Stimulated activated CD8-positive, alpha-beta memory T cell treated with anti-CD3 and anti-CD28 coated beads, Interleukin-15, amount 100 ng/mL, for 24 hours (primary cell): ENCODE results near the gene ZFP90.
"Not testable (repeated sequence)": the region's sequence is repeated elsewhere in the genome, so short reads cannot be mapped to it uniquely, and the experiment has no call there.

Source experiments
- DNase-seq: peaks from one replicate; pipeline ENCODE4 v3.0.0-alpha.2; 2020; ENCODE audit warnings: low read depth

The ZFP90 gene

GRCh38 chr16:68538880-68539701 is at the start of gene ZFP90:
TSS of gene ZFP90 (plus strand) at chr16:68539291. CDS start at chr16:68539793, 502 bp downstream.
- DNase-seq = peak; percentile 74

- DNase-seq = no peak
Measured at GRCh38 chr16:68490358-68490757, 48.7 kb upstream of the ZFP90 start.

DNA sequence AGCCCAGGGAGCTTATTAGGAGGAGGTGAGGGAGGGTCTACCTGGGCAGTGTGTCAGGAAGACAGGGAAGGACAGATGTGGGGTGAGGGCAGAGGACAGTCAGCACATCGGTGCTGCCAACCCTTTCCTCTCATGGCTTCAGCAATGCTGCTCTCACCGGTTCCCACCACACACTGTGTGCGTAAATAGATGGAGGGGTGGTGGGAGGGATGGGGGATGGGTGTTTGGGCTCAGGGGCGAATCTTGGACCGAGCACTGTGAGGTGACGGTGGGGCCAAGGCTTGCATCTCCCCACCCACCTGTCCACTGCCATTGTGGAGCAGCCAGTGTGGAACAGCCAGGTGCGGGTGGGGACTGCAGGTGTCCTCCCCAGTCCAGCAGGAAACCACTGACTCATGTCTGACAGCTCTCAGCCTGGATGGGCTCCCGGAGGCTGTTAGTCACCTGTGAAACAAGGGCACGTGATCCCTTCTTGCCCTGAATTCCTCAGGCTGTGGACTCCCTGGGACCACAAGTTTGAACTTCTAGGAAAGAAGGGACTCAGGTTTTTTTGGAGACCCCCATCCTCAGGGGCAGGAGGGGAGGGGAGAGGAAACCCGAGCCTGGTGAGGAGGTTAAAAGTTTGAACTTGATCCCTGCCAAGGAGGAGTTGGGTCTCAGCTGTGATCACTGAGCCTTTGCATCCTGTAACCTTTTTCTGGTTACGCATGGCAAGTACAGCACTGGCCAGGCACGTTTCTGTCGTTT is 48.1 kb upstream of the ZFP90 start:
- no peak for DNase-seq

- no peak for DNase-seq
Measured at GRCh38 chr16:68491576-68491950, 47.5 kb upstream of the ZFP90 start.

GRCh38 chr16:68492151-68492542 is 46.9 kb upstream of the ZFP90 start:
- no peak for DNase-seq

DNA sequence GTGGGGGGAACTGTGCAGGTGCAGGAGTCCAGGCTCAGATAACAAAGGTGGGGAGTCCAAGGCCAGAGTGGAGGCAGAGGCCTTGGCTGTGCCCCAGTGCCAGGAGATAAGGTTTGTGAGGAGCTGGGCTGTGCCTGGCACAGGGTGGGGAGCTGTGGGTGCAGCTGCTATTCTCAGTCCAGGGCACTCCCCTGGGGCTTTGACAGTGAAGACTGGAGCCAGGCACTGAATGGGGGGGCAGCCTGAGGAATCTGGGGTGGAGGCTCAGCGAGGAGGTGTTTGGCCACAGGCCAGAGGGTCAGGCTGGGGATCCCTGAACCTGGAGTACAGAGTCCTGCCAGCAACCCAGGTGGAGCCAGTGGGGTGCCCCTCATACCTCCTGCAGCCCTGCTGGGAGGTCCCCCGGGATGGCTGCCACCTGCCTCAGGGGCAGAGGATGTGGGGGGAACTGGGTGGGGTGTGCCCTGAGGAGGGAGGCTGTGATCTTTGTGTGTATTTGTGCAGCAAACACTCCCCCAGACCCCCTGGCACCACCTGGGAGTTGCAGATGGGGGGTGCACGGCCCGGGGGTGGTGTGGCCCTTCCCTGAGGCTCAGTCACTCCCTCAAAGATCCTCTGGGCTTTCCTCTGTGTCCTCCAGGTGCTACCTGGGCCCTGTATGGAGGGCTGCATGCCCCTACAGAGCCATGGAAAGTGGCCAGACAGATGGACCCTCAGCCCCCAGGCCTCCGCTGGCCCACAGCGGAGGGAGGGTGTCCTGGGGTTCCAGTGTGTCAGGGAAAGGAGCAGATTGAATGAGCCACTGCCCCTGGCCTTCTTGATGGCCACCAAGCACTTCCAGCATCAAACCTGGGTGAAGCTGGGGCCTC is 46.3 kb upstream of the ZFP90 start:
- no peak for DNase-seq

DNA sequence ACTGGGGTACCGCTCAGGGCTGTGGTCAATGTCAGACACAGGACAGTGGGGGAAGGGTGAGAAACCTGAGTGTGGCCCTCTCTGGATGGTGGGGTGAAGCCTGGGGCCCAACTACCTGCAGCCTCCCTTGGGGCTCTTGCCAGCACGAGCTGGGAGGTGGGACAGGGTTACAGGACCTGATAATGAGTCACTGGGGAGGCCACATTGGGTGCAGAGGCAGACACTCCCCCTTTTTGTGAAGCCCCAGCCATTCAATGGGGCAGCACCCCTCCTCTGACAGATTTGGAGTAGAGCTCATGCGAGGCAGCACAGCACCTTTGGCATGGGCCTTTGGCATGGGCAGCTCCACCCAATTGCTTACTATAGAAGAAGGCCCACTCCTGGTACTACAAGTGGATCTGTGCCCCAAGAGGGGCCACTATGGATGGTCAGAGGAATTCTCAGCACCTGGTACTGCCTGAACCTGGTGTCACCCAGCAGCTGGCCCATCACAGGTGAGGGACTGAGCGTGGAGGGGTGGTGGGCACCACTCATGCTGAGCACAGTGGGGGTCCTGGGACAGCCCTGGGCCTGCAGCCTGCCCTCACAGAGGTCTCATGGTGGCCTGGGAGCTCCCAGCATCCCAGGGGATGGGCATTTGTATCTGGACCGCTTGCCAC is 45.5 kb upstream of the ZFP90 start:
- no peak for DNase-seq

DNA sequence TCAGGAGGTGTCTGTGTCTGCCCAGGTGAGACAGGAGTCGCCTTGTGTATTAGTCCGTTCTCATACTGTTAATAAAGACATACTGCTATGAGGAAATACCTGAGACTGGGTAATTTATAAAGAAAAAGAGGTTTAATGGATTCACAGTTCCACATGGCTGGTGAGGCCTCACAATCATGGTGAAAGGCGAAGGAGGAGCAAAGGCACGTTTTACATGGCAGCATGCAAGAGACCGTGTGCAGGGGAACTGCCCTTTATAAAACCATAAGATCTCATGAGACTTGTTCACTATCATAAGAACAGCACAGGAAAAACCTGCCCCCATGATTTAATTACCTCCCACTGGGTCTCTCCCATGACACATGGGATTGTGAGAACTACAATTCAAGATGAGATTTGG is 44.8 kb upstream of the ZFP90 start:
- DNase-seq = not testable (repeated sequence)

- DNase-seq = no peak
Measured at GRCh38 chr16:68496689-68497088, 42.4 kb upstream of the ZFP90 start.

DNA sequence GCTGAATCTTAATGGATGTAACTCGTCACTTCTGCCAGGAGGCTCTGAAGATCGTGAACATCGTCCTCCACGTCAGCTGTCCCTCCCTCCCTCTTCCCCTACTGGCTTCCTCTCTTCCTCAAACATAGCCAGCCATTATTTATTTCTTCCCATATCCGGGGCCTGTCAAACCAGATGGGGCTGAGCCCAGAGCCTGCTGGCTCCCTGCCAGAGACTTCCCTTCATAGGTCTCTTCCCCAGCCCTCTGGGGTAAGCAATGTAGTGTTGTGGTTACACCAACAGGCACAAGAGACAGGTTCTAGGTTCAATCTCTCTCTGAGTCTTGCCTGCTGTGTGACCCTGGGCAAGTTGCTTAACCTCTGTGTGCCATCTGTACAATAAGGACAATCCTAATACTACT is 40.1 kb upstream of the ZFP90 start:
- DNase-seq = no peak

DNA sequence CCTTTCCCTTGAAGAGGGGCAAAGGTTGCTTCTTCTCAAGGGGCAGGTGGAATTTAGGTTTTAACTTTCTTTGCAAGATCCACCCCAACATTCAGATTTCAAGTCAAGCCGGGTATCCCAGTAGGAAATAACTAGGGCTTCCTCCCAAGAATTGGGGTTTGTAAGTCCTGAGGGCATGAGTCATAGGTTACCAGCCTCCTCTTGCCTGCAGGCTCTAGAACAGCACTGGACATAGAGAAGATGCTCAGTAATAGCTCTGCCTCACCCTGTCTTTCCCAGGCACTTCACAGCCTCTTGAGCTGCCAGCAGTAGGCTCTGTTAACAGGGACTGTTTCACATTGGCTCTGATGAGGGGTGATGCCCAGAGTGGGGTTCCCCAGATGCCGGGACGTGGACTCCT is 35.8 kb upstream of the ZFP90 start:
- DNase-seq = no peak

DNA sequence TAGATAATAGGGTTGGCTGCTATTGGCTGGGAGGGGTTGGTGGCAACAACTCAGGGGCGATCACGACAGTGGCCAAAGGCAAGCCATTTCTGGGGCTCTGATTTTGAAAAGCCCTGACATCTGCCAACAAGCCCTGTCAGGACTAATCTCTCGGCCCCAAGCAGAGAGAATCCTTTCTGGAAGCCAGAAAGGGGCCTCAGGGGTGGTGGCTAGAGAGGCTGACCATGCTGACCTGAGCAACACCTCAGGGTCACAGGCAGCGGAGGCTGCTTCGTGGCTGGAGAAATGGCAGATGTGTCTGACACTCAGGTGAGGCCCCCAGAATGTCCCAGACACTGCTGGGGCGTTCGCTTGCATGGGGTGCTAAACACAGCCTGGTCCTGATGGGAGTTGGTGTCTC is 35.0 kb upstream of the ZFP90 start:
- no peak for DNase-seq

GRCh38 chr16:68506331-68507053 is 32.6 kb upstream of the ZFP90 start:
- DNase-seq = no peak

- no peak for DNase-seq
Measured at GRCh38 chr16:68508013-68508412, 31.1 kb upstream of the ZFP90 start.

GRCh38 chr16:68508641-68509240 is 30.4 kb upstream of the ZFP90 start:
- no peak for DNase-seq

GRCh38 chr16:68509381-68509780 is 29.7 kb upstream of the ZFP90 start:
- DNase-seq = no peak

DNA sequence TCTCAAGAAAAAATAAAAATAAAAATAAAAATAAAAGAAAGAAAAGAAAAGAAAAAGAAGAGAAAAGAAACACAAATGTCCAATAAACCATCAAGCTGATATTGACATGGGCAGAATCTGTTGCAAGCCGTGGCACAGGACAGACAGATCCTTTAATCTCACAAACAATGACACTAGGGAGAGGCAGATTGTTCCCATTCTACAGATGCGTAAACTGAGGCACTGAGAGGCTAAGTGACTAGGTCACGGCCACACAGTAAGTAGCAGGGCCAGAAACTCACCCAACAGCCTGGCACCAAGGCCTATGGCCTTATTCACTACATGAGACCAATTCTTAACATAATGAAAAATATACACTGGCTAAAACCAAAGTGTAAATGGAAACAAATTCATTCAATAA is 28.3 kb upstream of the ZFP90 start:
- DNase-seq = no peak

GRCh38 chr16:68512183-68512582 is 26.9 kb upstream of the ZFP90 start:
- no peak for DNase-seq

DNA sequence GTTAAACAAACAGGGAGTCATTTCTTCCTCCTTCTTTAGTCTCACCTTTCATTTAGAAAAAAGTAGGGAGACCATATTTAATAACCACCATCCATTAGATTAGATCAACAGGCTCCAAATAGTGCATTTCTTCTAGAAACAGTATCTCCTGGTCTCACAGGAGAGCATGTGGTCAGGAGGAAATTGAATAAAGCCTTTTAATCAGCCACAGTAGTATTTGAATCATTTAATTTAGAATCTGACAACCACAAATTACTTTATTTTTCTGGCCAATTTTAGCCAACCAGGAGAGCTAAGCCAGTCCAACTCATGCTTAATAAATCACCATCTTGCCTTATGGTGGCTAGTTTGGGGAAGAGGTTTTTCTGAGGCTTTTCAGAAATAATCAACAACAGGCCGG is 26.3 kb upstream of the ZFP90 start:
- no peak for DNase-seq

- no peak for DNase-seq
Measured at GRCh38 chr16:68514511-68514910, 24.6 kb upstream of the ZFP90 start.

DNA sequence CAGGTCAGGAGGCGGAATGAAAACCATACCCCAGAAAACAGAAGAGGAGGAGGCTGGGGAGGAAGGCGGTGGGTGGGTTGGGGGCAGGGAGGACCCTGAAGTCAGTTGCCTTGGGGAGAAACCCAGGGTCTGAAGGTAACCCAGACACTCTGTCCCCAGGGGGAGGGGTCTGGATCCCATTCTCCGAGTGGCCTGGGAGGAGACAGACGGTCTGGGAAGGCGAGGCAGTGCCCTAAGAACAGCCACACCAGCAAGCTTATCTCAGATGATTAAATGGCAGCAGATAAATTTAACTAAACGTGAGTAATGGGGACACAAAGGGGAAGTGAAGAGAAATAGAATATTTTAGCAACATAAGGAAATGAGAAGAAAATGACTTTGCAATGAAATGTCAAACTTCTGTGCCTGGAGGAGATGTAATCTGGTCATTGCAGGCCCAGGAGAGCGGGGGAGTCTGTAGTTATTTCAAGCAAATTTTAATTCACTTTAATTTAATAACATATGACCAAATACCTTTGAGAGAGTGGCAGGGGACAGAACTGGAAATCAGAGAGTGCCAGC is 21.4 kb upstream of the ZFP90 start:
- no peak for DNase-seq
